Stomach (tissue), 9 donors: ENCODE results near the gene IGF1R. TPM values are rescaled to one million over a fixed set of nuclear protein-coding genes. Genes with fewer than 3 reads are reported as not detected.
"Not testable (repeated sequence)": the region's sequence is repeated elsewhere in the genome, so short reads cannot be mapped to it uniquely, and the experiment has no call there.

Source experiments
- DNase-seq, 2 donors: peaks; one replicate each; pipeline versions ENCODE4 v3.0.0 to v3.0.0-alpha.2; 2013 to 2019
- H3K27ac ChIP-seq, 5 donors: fragments of 200-600 bp in 4 of 5; sonication (generic) in 4 of 5; one replicate each; pipeline ENCODE4 v1.5.1; 2013 to 2019; ENCODE audit warnings: mild to moderate bottlenecking in 1 of 5, moderate library complexity in 1 of 5
- H3K27me3 ChIP-seq, 3 donors: fragments of 200-600 bp; sonication (generic); one replicate each; pipeline ENCODE4 v1.5.1; 2017 to 2019; ENCODE audit warnings: mixed run types in 1 of 3
- H3K36me3 ChIP-seq, 4 donors: fragments of 200-600 bp; sonication (generic); 1 replicate in 3 of 4; 2 replicates in 1 of 4; pipeline ENCODE4 v1.5.1; 2016 to 2019
- H3K4me1 ChIP-seq, 4 donors: fragments of 200-600 bp; sonication (generic); one replicate each; pipeline ENCODE4 v1.5.1; 2016 to 2019
- H3K4me3 ChIP-seq, 4 donors: fragments of 200-600 bp; sonication (generic) in 3 of 4; one replicate each; pipeline ENCODE4 v1.5.1; 2016 to 2019; ENCODE audit warnings: mild to moderate bottlenecking in 1 of 4
- H3K9me3 ChIP-seq, 4 donors: fragments of 200-600 bp; sonication (generic); one replicate each; pipeline ENCODE4 v1.5.1; 2016 to 2019
- EP300 ChIP-seq: sonication (generic); formaldehyde crosslinking; IDR thresholded peaks from one replicate; pipeline ENCODE4 v1.6.1; 2017; ENCODE audit warnings: antibody characterized with exemption
- POLR2A ChIP-seq, 4 donors: fragments of 450-650 bp; IDR thresholded peaks; one replicate each; pipeline ENCODE4 v1.6.1; 2016; ENCODE audit warnings: antibody characterized with exemption in 4 of 4, control low read depth in 2 of 4, mild to moderate bottlenecking in 1 of 4, moderate library complexity in 1 of 4
- POLR2AphosphoS5 ChIP-seq, 3 donors: sonication (generic); formaldehyde crosslinking; IDR thresholded peaks; one replicate each; pipeline ENCODE4 v1.6.1; 2016; ENCODE audit warnings: antibody characterized with exemption in 3 of 3
- WGBS, 5 donors: extraction: QIAGEN DNeasy Blood & Tissue Kit in 3 of 5; methylation state at CpG; one replicate each; pipeline versions ENCODE4 v1.1.5 to v1.1.7; 2013 to 2018; 5-methylcytosine and 5-hydroxymethylcytosine counted together
- intact Hi-C: fragments of 100-400 bp; cut with DNase I; formaldehyde crosslinking; loops from one replicate; pipeline ENCODE4 v1.15.1; 2023; ENCODE audit warnings: low total_unique reads
- polyA plus RNA-seq, 3 donors: library from polyadenylated mRNA; stranded (reverse); fragments of 200-250 nt; gene quantifications; one replicate each; pipeline ENCODE4 v1.2.3, GENCODE V29; 2013
- total RNA-seq, 5 donors: library from RNA; depleted of rRNA; stranded (reverse); fragments of >200 nt; gene quantifications; one replicate each; pipeline versions ENCODE4 v1.1.0 to v1.2.3, GENCODE V29; 2014 to 2016
- TF ChIP-seq, protein P1 (sequence below), 7 experiments: fragments of 450-650 bp in 4 of 7; fragments of 200-600 bp in 3 of 7; sonication (generic) in 3 of 7; IDR thresholded peaks; one replicate each; pipeline ENCODE4 v1.5.1; 2016 to 2019; ENCODE audit warnings: antibody characterized with exemption in 7 of 7, control low read depth in 2 of 7, mild to moderate bottlenecking in 1 of 7
- donor health status: healthy with polysubstance abuse.
- donor health status: Bipolar disorder and iron deficiency.
- donor health status: healthy.

The IGF1R gene
- total and polyA plus RNA-seq, 8 donors = 2.3 to 131 (median 42.8) TPM

- Histone ChIP-seq H3K27me3 (no peaks in the 10 kb centered on the region), H3K9me3 (peaks cover 0 to 6% (median 0%) of the 10 kb centered on the region in 4 donors), H3K4me1 (no peaks in the 10 kb centered on the region), H3K27ac (no peak overlapping the region), H3K4me3 (no peak overlapping the region), H3K36me3 (no peaks in the 10 kb centered on the region)
- TF ChIP-seq EP300 (no peak), POLR2AphosphoS5 (IDR thresholded peaks at IDR 0.05) (no peak), POLR2A (IDR thresholded peaks at IDR 0.05) (no peak)
- TF ChIP-seq, protein P1, sequence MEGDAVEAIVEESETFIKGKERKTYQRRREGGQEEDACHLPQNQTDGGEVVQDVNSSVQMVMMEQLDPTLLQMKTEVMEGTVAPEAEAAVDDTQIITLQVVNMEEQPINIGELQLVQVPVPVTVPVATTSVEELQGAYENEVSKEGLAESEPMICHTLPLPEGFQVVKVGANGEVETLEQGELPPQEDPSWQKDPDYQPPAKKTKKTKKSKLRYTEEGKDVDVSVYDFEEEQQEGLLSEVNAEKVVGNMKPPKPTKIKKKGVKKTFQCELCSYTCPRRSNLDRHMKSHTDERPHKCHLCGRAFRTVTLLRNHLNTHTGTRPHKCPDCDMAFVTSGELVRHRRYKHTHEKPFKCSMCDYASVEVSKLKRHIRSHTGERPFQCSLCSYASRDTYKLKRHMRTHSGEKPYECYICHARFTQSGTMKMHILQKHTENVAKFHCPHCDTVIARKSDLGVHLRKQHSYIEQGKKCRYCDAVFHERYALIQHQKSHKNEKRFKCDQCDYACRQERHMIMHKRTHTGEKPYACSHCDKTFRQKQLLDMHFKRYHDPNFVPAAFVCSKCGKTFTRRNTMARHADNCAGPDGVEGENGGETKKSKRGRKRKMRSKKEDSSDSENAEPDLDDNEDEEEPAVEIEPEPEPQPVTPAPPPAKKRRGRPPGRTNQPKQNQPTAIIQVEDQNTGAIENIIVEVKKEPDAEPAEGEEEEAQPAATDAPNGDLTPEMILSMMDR (IDR thresholded peaks at IDR 0.05) = no peak
- intact Hi-C loops = no loop called here
- no peak for DNase-seq
- 63 to 73% (median 68%) methylated on average over 2 of the region's 2 CpGs for WGBS, 5 donors
Measured at GRCh38 chr15:98999233-98999632, 350.9 kb downstream of the IGF1R start.

DNA sequence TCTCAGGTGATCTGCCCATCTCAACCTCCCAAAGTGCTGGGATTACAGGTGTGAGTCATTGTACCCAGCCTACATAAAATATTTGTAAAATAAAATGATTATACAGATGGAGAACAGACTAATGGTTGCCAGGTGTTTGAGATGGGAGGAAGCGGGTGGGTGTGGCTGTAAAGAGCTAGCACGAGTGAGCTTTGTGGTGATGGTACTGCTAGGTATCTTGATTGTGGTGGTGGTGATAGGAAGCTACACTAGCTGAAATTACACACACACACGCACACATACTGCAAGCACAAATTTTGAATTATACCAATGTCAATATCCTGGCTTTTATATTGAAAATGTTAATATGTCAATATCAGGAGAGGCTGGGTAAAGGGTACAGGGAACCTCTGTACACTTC lies 353.9 kb downstream of the IGF1R start:
- no peak overlapping the region for H3K4me3 ChIP-seq
- H3K4me1 ChIP-seq = no peaks in the 10 kb centered on the region
- WGBS, 5 donors = 62 to 71% (median 68%) methylated on average over 3 of the region's 3 CpGs
- intact Hi-C loops = no loop called here
- DNase-seq = no peak
- no peaks in the 10 kb centered on the region for H3K36me3 ChIP-seq
- TF ChIP-seq POLR2AphosphoS5 (IDR thresholded peaks at IDR 0.05) (no peak), POLR2A (IDR thresholded peaks at IDR 0.05) (no peak), EP300 (no peak)
- TF ChIP-seq, protein P1 (IDR thresholded peaks at IDR 0.05) = no peak
- no peaks in the 10 kb centered on the region for H3K9me3 ChIP-seq
- H3K27me3 ChIP-seq = no peaks in the 10 kb centered on the region
- H3K27ac ChIP-seq = no peak overlapping the region

DNA sequence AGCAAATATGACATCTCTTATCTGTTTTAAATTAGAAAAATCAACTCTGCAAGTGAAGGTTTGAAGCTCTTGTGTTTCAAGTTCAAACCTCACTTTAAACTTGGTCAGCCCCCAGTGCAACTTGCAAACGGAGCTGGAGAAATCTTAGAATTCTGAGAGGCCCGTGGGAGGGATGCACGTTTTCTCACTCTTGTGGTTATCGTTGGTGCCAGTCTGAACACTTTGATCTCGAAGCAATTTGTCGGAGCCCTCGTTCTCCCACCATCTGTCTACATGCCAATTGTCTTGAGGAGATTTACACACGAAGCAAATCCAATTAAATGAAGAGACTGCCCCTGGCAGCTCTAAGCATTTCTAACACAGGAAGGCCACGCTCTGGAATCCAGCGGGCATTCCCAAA lies 355.0 kb downstream of the IGF1R start:
- H3K27me3 ChIP-seq, DNase-seq, H3K9me3 ChIP-seq, intact Hi-C loops, H3K27ac ChIP-seq, H3K36me3 ChIP-seq, H3K4me1 ChIP-seq, H3K4me3 ChIP-seq: not testable (repeated sequence)
- 71 to 91% (median 86%) methylated on average over 8 to 10 of the region's 10 CpGs for WGBS, 5 donors

DNA sequence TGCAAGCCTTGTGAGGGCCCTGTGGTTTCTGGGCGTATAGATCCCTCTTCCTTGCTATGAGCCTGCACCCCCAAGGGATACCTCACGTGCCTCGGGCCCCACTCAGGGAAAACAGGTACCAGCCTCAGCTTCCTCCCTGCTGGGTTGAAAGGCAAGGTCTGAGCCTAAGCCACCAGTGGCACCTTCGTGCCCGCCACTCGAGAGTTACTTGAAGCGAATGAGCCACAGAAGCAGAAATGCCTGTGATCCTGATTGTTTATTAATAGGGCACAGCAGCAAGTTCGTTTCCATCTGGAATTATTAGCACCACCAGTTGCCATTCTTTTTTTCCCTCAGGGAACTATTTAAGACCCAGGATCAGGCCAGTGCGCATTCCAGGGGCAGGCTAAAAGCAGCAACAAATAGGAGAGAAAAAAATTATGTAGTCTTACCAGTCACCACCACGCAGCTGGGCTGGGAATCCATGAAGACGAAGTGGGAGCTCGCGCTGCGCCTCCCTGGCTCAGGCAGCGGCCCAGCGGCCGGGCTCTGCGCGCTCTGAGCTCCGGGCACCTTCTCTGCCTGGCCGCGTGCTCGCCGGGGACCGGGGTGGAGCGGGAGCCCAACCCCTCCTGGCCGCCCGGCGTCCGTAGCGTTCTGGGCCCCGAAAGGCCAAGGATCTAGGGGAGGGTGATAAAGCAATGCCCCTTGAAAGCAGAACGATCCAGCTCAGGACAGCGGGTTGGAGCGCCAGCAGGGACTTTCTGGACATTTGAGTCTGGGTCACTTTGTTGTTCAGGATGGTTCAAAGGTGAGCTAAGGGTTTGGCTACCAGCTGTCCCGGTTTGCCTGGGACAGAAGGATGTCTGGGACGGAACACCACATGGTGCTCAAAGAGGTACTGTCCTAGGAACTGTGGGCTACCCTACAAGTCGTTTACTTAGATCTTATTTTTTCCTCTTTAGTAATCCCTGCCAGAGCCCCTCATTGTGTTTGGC lies 356.9 kb downstream of the IGF1R start:
- H3K36me3 ChIP-seq, intact Hi-C loops: not testable (repeated sequence)
- 38 to 52% (median 40%) methylated on average over 28 to 35 of the region's 38 CpGs for WGBS, 5 donors

GRCh38 chr15:99006146-99006545 lies 357.8 kb downstream of the IGF1R start:
- no peaks in the 10 kb centered on the region for H3K4me1 ChIP-seq
- WGBS, 5 donors = 83 to 88% (median 86%) methylated on average over 9 of the region's 9 CpGs
- H3K4me3 ChIP-seq = no peak overlapping the region
- no peaks in the 10 kb centered on the region for H3K9me3 ChIP-seq
- H3K27me3 ChIP-seq = no peaks in the 10 kb centered on the region
- TF ChIP-seq EP300 = no peak
- no peak for TF ChIP-seq POLR2AphosphoS5 (IDR thresholded peaks at IDR 0.05)
- no peak for TF ChIP-seq POLR2A (IDR thresholded peaks at IDR 0.05)
- TF ChIP-seq, protein P1 (IDR thresholded peaks at IDR 0.05) = no peak
- no peak for DNase-seq
- no peak overlapping the region for H3K27ac ChIP-seq
- intact Hi-C loops = no loop called here
- no peaks in the 10 kb centered on the region for H3K36me3 ChIP-seq

More for the DNA sequence above, 356.9 kb downstream of the IGF1R start:
- peak overlapping the region in 1 of 5 donors; percentile 18 for H3K27ac ChIP-seq
- not testable (repeated sequence) for H3K27me3 ChIP-seq, H3K4me1 ChIP-seq, H3K9me3 ChIP-seq, H3K4me3 ChIP-seq
- DNase-seq = peak in 1 of 2 donors; percentile 41
